Fibroblast of skin of left biceps (primary cell): ENCODE results near the gene VDR.

Experiments used
- DNase-seq, 2 experiments: peaks; one replicate each; pipeline ENCODE4 v3.0.0-alpha.2; 2013; ENCODE audit warnings: low read depth in 2 of 2

Gene VDR

DNA sequence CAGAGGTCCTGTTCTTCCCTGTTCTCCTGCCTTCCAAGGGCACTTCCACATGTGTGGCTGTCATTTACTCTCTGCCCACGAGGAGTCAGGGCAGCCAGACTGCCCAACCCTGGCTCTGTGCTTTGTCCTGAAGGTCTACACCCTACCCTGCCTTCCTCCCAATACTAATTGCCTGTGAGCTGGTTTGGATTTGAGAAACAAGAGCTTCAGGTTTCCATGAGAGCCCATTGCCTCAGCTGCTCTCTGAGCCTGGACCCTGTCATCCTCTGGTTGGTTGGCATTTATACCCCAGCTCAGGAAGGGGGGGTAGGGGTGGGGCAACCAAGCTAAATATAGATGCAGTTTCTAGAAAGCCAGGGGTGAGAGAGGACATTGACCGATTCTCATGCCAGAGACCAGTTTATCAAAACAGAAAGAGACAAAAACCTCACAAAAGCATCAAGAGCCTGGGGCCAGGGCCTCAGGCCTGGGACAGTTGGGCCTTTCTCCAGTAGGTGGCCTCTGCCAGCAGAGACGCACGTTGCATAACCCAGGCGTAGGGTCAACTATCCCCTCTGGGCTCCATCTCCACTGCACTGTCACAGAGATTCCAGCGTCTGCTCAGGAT is 34.5 kb downstream of the VDR start:
- DNase-seq, result no peak

DNA sequence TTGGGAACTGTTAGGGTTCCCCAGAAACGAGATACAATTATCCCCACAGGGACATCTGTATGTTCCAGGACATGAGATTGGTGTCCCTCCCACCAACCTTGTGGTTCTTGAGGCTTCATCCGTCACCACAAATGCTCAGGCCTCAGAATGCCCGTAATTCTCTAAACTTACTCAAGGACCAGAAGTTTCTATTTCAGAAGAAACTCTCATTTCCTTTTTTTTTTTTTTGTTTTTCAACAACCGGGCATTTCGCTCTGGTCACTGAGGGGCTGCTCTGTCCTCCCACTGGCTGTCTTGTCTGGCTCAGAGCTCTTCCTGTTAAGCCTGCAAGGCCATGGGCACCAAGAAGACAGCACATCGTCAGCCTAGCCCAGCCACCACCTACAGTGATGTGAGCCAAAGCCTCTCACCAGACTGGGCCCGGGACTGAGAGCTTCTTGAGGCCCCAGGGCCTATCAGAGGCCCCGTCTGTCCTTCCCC is 36.2 kb downstream of the VDR start:
- no peak for DNase-seq

DNA sequence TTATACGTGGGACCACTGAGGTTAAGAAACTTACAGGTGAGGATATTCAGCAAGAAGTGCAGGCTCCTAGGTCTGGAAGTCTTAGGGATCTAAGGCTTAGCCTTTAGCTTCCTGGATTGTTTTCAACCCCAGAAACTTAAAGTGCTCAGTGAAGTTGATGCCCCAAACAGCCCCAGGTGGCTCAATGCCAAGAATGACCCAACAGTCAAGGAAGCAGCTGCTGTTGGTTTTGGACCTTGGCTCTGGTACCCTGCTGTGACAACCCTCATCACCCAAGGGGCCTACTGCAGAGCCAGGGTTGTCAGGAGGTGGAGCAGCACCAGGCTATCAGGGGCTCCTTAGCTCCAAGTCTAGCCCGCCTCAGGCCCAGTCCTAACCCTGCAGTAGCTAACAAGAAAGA is 36.8 kb downstream of the VDR start:
- no peak for DNase-seq

DNA sequence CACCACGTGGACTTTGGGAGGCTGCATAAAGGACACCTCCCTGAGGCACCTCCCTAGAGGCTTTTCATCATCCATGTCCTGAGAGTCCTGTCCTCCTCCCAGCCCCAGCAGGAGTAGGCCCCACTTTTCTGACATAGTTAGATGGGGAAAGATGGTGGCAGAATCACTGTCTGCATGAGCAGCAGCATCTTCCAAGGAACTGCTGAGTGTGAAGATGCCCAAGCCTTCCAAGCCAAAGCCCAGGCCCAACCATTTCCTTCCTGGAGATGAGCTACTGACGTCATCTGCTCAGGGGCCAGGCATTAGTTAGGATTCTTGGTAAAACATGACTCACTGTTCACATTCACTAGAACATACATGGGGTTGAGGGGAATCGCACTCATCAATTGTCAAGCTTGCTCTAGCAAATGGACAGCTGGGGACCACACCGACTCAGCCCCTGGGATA is 37.3 kb downstream of the VDR start:
- peak; percentile 60 to 66 for DNase-seq

DNA sequence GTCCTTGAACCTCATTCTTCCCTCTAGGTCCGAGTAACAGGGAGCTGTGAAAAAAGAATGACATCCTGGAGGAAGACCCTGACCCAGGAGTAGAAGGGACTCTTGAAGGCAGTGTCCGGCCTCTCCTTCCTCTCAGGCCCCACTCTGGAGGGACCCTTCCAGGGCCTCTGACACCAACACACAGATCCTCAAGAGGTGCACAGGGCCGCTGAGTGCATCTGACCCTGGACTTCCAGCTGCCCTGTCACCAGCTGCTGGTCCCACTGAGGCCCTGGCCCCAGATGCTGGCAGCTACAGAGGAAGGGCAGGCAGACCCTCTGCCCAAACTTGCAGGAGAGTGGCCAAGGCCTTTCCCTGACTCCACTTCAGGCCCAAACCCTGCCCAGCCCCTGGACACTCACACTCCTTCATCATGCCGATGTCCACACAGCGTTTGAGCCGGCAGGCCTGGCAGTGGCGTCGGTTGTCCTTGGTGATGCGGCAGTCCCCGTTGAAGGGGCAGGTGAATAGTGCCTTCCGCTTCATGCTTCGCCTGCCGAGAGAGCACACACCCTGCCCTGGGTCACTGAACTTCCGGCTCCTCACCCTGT is 40.1 kb downstream of the VDR start:
- DNase-seq, result no peak

DNA sequence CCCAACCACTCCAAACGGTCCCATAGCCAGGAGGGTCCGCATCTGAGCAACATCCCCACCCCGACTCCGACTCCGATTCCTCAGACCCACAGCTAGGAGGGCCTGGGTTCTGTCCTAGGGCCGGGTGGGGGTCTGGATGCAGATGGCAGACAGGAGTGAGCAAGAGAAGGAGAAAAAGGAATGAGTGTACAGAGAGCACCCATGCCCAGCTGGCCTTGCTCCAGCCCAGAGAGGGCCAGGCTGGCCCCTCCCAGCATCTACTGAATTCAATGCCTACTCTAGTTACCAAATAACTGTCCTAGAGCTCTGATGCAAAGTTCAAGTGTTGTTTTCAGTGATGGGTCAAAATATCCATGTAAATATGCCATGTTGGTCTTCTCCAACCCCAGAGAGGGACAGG is 40.8 kb downstream of the VDR start:
- no peak for DNase-seq

DNA sequence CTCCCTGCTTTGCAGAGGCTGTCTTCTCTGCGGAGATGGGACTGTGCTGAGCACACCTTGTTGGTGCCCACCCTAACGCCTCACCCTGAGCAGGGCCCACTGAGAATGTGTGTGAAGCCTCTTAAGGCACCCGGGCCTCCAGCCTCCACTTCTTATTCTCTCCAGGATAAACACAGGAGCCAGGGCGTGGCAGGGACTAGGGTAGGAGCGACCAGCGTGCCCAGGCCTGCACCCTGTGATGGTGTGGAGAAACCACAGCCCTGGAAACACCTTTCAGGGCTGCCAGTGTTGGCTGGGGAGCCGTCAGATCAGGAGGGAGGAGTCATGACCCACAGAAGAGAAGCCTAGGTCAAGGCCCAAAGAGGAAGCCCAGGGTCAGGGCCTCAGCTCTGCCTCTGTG is 41.3 kb downstream of the VDR start:
- DNase-seq, result no peak

DNA sequence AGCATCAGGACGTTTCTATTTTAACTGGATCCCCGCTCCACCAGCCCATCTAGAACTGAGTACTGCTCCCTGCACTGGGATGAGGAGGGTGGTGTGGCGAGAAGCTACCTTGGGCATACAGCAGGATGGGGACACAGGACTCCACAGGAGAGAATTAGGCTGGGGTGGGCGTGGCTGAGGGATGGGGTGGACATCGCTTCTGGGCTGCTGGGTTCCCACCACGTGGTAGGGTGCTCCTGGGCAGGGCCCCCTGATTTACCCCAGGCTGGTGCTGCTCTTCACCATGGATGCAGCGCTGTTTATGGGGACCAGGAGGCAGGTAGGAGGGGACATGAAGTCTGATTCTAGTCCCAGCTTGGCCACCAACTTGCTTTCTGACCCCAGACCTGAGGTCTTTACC is 41.9 kb downstream of the VDR start:
- DNase-seq, result no peak

DNA sequence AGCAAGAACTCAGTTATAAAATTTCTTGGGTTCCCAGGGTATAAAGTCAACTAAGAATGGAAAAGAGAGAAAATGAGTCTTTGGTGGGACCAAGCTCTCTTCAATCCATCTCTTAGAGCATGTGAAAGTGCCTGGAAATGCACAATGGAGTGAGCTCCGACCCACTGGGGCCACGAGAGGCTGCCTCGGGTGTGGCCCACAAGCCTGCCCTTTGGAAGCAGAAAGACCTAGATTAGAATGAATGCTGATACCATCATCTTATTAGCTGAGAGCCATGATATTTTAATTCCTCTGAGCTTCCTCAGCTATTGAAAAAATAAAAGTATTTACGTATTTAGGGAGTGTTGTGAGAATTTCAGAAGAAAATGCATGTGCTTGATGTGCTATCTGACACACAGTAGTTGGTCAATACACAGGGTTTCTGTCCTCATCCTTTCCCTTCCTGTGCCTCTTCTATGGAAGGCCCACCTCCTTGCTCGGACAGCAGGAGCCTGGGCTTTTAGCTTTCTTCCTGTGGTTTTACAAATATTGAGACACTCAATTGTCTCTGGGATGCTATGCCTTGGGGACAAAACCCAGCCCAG is 42.5 kb downstream of the VDR start:
- DNase-seq, result no peak

DNA sequence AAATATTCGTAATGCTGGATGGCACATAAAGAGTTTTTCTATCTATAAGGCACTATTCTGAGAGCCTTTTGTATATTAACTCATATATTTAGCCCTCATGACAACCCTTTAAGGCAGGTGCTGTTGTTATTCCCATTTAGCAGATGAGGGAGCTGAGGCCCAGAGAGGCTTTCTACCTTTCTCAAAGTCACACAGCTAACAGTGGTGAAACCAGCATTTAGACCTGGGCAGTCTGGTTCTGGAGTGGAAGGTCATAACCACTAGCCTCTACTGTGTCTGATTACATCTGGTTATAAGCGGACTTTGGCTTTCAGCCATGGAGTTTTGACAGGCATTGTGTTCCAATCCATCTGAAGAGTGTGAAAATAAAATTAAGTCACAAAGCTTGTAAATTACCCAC is 43.9 kb downstream of the VDR start:
- no peak for DNase-seq

DNA sequence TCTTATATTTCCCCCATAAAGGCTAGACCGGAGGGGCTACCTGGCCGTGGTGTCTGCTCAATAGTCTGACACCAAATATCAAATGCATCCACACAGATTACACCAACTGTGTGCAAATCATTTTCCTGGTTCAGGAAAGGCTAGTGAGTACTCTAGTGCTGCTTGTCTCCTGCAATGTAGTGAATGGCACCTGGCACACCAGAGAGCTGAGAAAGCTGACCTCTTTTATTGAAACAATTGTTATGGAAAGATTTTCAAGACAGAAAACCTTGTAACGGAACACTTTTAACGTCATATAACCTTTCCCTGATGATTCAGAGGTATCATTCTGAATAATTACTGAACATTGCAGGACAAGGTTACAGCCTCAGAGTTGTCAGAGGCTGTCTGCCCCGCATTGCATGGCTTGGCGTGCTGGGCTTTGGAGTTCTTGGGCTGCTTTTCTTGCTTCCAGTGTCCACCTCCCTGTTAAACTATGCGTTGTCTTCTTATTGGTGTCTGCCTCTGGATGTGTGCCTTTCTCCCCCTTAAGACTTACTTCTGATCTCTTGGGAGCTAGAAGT is 44.4 kb downstream of the VDR start:
- no peak for DNase-seq

DNA sequence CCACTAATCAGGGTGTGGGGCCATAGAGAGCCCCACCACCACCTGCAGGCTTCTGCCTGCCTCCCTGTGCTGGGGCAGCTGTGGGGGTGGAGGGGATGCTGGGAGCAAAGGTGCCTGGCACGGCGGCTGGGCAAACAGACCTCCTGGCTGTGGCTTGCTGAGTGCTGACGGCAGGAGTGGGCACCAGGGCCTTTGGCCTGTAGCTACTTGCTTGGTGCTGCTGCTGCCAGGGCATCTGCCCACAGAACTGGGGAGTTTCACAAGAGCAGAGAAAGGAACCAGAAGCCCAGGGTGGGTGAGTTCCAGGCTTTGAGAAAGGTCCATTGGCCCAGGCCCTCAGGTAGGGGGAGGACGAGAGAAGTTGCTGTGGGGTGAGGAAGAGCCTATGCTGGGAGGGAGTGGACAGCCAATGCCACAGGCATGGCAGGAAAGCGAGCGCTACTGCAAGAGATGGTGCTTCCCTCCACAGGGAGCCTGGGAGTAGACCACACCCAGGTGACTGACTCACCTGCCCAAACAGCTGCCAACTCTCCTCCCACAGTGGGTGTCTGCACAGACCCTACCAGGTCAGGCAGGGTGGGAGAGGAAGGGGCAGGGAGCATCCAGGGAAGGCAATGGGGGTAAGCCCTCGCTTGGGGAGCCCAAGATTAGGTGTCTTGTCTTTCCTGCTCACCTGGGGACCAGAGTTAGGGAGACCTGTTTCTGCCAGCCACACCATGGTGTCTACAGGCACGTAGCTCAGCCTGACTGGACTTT is 46.1 kb downstream of the VDR start:
- no peak for DNase-seq

DNA sequence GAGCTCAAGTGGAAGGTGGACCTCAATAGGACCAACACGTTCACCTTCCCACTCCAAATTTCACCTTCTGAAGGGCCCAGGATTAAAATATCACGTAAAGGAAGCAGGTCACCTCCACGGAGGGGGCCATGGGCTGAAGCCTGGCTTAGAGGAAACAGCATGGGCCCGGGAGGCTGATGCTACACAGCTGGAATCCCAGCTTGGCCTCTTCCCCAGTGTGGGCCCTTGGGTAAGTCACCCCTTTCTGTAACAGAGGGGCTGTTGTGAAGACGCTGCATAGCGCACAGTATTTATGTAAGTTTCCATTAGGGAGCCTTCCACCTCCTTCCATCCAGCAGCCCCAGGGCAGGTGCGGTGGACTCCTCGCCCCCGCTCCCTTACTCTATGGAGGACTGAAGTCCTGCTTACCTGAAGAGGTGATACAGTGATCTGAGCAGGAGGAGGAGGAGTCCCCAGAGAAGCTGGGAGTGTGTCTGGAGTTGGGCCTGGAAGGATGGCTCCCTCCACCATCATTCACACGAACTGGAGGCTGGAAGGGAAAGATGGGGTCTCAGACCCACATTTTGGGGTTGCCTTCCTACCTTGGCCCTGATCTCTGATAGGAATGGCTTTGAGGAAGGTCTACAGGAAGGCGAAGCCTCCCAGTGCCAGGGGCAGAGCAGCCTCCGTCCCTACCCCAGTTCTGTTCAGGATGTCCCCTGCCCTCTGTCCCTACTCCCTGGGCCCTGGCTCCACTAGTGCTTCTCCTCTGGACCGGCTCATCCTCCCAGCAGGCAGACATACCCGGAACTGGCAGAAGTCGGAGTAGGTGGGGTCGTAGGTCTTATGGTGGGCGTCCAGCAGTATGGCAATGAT is 47.8 kb downstream of the VDR start:
- no peak for DNase-seq

DNA sequence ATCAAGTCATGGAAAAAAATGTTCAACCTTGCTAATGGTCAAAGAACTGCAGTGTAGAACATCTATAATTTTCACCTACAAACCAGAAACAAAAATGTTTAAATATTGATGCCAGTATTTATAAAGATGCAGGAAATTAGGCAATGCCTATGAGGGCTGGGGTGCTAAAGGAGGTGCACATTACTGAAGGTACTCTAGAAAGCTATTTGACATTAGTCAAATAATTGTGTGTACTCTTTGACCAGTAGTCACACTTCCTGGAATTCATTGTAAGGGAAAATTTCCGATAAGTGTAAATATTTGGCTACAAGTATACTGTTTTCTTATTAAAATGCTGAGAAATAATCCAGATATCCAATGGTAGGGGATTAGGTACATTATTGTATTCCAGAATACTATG is 48.7 kb downstream of the VDR start:
- no peak for DNase-seq

DNA sequence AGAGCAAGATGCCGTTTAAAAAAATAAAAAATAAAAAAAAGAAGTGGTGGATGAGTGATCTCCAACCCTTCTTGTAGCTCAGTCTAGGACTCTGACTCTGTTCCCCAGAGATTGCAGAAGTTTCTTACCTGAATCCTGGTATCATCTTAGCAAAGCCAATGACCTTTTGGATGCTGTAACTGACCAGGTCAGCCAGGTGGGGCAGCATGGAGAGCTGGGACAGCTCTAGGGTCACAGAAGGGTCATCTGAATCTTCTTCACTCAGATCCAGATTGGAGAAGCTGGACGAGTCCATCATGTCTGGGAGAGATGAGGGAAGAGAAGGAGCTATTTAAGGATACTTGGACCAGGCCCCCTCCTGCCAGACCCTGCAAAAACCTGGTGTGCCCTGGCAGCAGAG is 49.3 kb downstream of the VDR start:
- DNase-seq, result no peak

DNA sequence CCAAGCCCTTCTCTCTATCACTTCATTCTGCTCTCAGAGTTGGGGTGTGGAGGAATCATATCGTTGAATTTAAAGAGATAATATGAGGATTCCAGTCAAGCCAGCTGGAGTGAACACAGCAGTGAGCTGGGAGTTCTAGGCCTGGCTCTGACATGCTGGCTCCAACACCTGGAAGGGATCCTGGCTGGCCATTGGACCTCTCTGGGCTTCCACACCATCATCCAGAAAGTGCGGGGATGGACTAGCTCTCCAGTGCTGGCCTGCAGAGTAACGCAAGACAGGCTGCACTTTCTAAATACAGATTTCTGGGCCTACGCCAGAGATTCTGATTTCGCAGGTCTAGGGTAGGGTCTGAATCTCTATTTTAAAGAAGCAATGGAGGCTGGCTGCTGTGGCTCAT is 50.3 kb downstream of the VDR start:
- no peak for DNase-seq

DNA sequence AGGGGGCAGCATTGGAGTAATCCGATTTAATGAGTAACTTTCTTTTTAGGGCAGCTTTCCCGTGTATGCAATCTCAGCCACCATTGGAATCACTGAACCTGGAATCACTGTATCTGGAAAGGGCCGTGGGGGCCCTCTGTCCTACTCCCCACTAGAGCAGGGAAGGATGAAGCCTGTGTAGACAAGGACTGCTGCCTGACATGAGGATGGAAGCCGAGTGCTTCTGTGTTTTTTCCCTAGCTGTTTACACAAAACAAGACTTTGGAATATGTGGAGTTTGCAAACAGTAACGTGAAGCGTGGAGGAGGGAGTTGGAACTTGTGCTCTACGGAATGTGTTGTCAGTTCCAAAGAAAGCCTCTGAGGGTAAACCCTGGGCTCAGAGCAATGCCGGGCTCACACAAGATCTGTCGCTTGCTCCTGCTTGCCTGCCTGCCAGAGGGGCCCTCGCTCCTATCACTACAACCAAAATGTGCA is 52.7 kb downstream of the VDR start:
- DNase-seq, result no peak

DNA sequence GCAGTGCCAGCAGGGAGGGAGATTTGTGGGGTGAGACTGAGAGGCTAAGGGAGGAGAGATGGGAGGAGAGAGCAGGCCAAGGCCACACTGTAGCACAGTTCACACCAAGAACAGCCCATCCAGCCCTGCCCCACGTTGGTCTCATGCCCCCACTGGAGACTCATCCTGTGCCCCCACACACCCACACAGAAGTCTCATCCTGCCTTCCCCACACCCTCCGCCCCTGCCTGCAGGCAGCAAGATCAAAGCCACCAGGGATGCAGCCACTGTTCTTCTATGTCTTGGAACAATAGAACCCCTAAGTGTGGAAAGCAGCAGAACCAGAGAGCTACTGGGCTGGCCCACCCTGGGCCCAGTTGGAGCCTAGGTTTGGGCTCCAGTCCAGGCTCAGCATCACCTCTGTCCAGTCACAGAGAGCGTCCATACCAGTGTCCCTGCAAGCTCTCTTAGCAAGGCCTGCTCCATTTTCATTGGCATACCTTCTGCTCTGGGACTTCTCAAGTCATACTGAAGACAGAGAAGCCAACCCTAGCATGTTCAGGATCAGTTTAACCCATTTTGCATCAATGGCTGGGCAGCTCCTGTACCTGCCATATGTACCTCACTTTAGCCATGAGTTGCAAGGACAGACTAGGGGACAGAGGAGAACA is 53.4 kb downstream of the VDR start:
- no peak for DNase-seq

DNA sequence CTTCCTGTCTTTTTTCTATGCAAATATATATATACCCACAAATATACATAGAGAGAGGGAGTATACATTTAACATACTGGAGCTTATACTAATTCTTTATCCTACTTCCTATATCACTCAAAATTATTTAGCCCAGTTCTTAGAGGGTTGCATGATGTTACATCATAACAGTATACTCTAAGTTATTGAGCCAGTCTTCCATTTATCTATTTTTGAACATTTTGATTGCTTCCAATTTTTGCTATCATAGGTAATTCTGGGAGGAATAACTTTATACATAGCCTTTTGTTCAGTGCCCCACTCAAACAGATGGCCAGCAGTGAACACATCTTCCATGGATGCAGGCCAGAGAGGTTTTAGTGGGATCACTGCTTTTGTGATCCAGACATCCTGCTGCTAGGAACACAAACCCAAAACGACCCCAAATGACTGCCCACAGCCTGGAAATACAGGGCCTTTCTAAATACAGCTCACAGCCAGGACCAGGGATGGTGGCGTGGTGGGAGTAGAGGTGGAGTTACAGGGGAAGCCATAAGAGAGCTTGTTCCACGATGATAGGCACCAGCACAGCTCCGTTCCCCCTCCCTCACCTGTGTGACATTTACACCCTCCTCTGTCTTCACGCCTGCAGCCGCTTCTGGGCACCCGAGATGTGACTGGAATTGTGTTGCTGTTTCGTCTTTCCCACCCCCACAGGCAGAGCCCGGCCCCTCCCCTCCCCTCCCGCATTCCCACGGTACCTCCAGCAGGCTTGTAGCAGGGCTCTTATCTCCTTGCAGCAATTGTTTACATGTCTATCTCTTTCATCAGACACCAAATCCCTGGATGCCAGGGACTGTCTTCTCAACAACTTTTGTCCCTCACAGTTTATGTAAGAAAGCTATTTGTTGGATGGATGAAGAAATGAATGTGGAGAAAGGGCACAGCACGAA is 54.4 kb downstream of the VDR start:
- no peak for DNase-seq

DNA sequence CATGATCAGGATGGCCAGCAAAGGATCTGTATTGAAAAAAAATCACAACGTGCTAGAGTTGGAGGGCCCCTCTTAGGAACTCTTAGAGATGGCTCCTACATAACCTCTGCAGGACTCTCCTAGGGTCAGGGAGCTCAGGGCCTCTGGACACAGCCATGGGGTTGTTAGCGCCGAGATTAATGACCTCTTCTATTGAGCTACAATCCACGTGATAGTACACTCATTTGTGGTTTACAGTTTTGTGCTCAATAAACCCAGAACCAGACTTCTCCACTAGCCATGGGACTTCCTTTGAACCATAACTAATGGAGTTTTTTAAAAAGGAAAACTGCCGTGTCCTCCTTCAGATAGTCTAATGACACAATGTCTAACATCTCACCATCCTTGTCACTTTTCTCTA is 55.5 kb downstream of the VDR start:
- DNase-seq, result no peak
